ENCODE results near the gene TBC1D32.
"Not testable (repeated sequence)": the region's sequence is repeated elsewhere in the genome, so short reads cannot be mapped to it uniquely, and the experiment has no call there.

Gene TBC1D32

GRCh38 chr6:121263742-121264141 lies 70.5 kb downstream of the TBC1D32 start:
- H3K9me3 ChIP-seq (ENCODE audit: insufficient read depth, low read depth, low read length): peaks cover 27% of the 10 kb centered on the region
- H3K27me3 ChIP-seq (ENCODE audit: insufficient read depth, low read length): no peaks in the 10 kb centered on the region
- no peak overlapping the region for H3K4me3 ChIP-seq (ENCODE audit: low read length)
- no peak overlapping the region for H3K9ac ChIP-seq (ENCODE audit: low read depth, low read length)
- H3K27ac ChIP-seq (ENCODE audit: low read length): no peak overlapping the region
- H3K4me1 ChIP-seq (ENCODE audit: insufficient read depth, low read length): no peaks in the 10 kb centered on the region
- no peaks in the 10 kb centered on the region for H3K36me3 ChIP-seq (ENCODE audit: insufficient read depth, low read depth, low read length)

- H3K36me3 ChIP-seq (ENCODE audit: insufficient read depth, low read depth, low read length): no peaks in the 10 kb centered on the region
- no peak overlapping the region for H3K4me3 ChIP-seq (ENCODE audit: low read length)
- H3K4me1 ChIP-seq (ENCODE audit: insufficient read depth, low read length): no peaks in the 10 kb centered on the region
- no peaks in the 10 kb centered on the region for H3K27me3 ChIP-seq (ENCODE audit: insufficient read depth, low read length)
- H3K27ac ChIP-seq (ENCODE audit: low read length): no peak overlapping the region
- no peak overlapping the region for H3K9ac ChIP-seq (ENCODE audit: low read depth, low read length)
- H3K9me3 ChIP-seq (ENCODE audit: insufficient read depth, low read depth, low read length): peaks cover 12% of the 10 kb centered on the region
Observed at GRCh38 chr6:121260651-121261102, 73.6 kb downstream of the TBC1D32 start.

- no peaks in the 10 kb centered on the region for H3K36me3 ChIP-seq (ENCODE audit: insufficient read depth, low read depth, low read length)
- no peak overlapping the region for H3K4me3 ChIP-seq (ENCODE audit: low read length)
- no peaks in the 10 kb centered on the region for H3K9me3 ChIP-seq (ENCODE audit: insufficient read depth, low read depth, low read length)
Observed at GRCh38 chr6:121247386-121247785, 86.9 kb downstream of the TBC1D32 start.

GRCh38 chr6:121242386-121242785 lies 91.9 kb downstream of the TBC1D32 start:
- Histone ChIP-seq H3K27me3 (ENCODE audit: insufficient read depth, low read length) (no peaks in the 10 kb centered on the region), H3K9me3 (ENCODE audit: insufficient read depth, low read depth, low read length) (no peaks in the 10 kb centered on the region), H3K9ac (ENCODE audit: low read depth, low read length) (no peak overlapping the region), H3K4me1 (ENCODE audit: insufficient read depth, low read length) (no peaks in the 10 kb centered on the region), H3K27ac (ENCODE audit: low read length) (no peak overlapping the region), H3K36me3 (ENCODE audit: insufficient read depth, low read depth, low read length) (no peaks in the 10 kb centered on the region), H3K4me3 (ENCODE audit: low read length) (no peak overlapping the region)

More at GRCh38 chr6:121247386-121247785, 86.9 kb downstream of the TBC1D32 start:
- H3K27ac ChIP-seq (ENCODE audit: low read length): no peak overlapping the region
- H3K4me1 ChIP-seq (ENCODE audit: insufficient read depth, low read length): no peaks in the 10 kb centered on the region
- no peak overlapping the region for H3K9ac ChIP-seq (ENCODE audit: low read depth, low read length)
- no peaks in the 10 kb centered on the region for H3K27me3 ChIP-seq (ENCODE audit: insufficient read depth, low read length)

GRCh38 chr6:121237859-121238258 lies 96.4 kb downstream of the TBC1D32 start:
- H3K27me3 ChIP-seq (ENCODE audit: insufficient read depth, low read length): no peaks in the 10 kb centered on the region
- H3K9me3 ChIP-seq (ENCODE audit: insufficient read depth, low read depth, low read length): no peaks in the 10 kb centered on the region
- no peaks in the 10 kb centered on the region for H3K4me1 ChIP-seq (ENCODE audit: insufficient read depth, low read length)
- no peak overlapping the region for H3K9ac ChIP-seq (ENCODE audit: low read depth, low read length)
- no peaks in the 10 kb centered on the region for H3K36me3 ChIP-seq (ENCODE audit: insufficient read depth, low read depth, low read length)
- no peak overlapping the region for H3K27ac ChIP-seq (ENCODE audit: low read length)
- H3K4me3 ChIP-seq (ENCODE audit: low read length): no peak overlapping the region

GRCh38 chr6:121236984-121237383 lies 97.3 kb downstream of the TBC1D32 start:
- Histone ChIP-seq H3K9ac (ENCODE audit: low read depth, low read length) (no peak overlapping the region), H3K27me3 (ENCODE audit: insufficient read depth, low read length) (no peaks in the 10 kb centered on the region), H3K4me1 (ENCODE audit: insufficient read depth, low read length) (no peaks in the 10 kb centered on the region), H3K36me3 (ENCODE audit: insufficient read depth, low read depth, low read length) (no peaks in the 10 kb centered on the region), H3K9me3 (ENCODE audit: insufficient read depth, low read depth, low read length) (no peaks in the 10 kb centered on the region), H3K27ac (ENCODE audit: low read length) (no peak overlapping the region), H3K4me3 (ENCODE audit: low read length) (no peak overlapping the region)

- Histone ChIP-seq H3K27ac (ENCODE audit: low read length) (no peak overlapping the region), H3K4me1 (ENCODE audit: insufficient read depth, low read length) (no peaks in the 10 kb centered on the region), H3K9ac (ENCODE audit: low read depth, low read length) (no peak overlapping the region), H3K4me3 (ENCODE audit: low read length) (no peak overlapping the region), H3K27me3 (ENCODE audit: insufficient read depth, low read length) (no peaks in the 10 kb centered on the region), H3K36me3 (ENCODE audit: insufficient read depth, low read depth, low read length) (no peaks in the 10 kb centered on the region), H3K9me3 (ENCODE audit: insufficient read depth, low read depth, low read length) (no peaks in the 10 kb centered on the region)
Observed at GRCh38 chr6:121235386-121235785, 98.9 kb downstream of the TBC1D32 start.

- Histone ChIP-seq H3K27me3 (ENCODE audit: insufficient read depth, low read length) (no peaks in the 10 kb centered on the region), H3K9ac (ENCODE audit: low read depth, low read length) (no peak overlapping the region), H3K4me1 (ENCODE audit: insufficient read depth, low read length) (no peaks in the 10 kb centered on the region), H3K27ac (ENCODE audit: low read length) (no peak overlapping the region), H3K36me3 (ENCODE audit: insufficient read depth, low read depth, low read length) (no peaks in the 10 kb centered on the region), H3K9me3 (ENCODE audit: insufficient read depth, low read depth, low read length) (no peaks in the 10 kb centered on the region), H3K4me3 (ENCODE audit: low read length) (no peak overlapping the region)
Observed at GRCh38 chr6:121223930-121224329, 110.3 kb downstream of the TBC1D32 start.

GRCh38 chr6:121223212-121223611 lies 111.1 kb downstream of the TBC1D32 start:
- Histone ChIP-seq H3K36me3 (ENCODE audit: insufficient read depth, low read depth, low read length) (no peaks in the 10 kb centered on the region), H3K9me3 (ENCODE audit: insufficient read depth, low read depth, low read length) (no peaks in the 10 kb centered on the region), H3K27me3 (ENCODE audit: insufficient read depth, low read length) (no peaks in the 10 kb centered on the region), H3K9ac (ENCODE audit: low read depth, low read length) (no peak overlapping the region), H3K4me3 (ENCODE audit: low read length) (no peak overlapping the region), H3K4me1 (ENCODE audit: insufficient read depth, low read length) (no peaks in the 10 kb centered on the region), H3K27ac (ENCODE audit: low read length) (no peak overlapping the region)

GRCh38 chr6:121222656-121223055 lies 111.6 kb downstream of the TBC1D32 start:
- H3K27ac ChIP-seq (ENCODE audit: low read length): no peak overlapping the region
- no peaks in the 10 kb centered on the region for H3K9me3 ChIP-seq (ENCODE audit: insufficient read depth, low read depth, low read length)

GRCh38 chr6:121216928-121217327 lies 117.4 kb downstream of the TBC1D32 start:
- Histone ChIP-seq H3K9me3 (ENCODE audit: insufficient read depth, low read depth, low read length) (no peaks in the 10 kb centered on the region; the same call in 1 of the 2 replicates), H3K4me1 (ENCODE audit: insufficient read depth, low read length) (no peaks in the 10 kb centered on the region), H3K4me3 (ENCODE audit: low read length) (no peak overlapping the region), H3K36me3 (ENCODE audit: insufficient read depth, low read depth, low read length) (no peaks in the 10 kb centered on the region), H3K27me3 (ENCODE audit: insufficient read depth, low read length) (no peaks in the 10 kb centered on the region), H3K9ac (ENCODE audit: low read depth, low read length) (no peak overlapping the region), H3K27ac (ENCODE audit: low read length) (no peak overlapping the region)

More at GRCh38 chr6:121222656-121223055, 111.6 kb downstream of the TBC1D32 start:
- no peak overlapping the region for H3K9ac ChIP-seq (ENCODE audit: low read depth, low read length)
- no peaks in the 10 kb centered on the region for H3K4me1 ChIP-seq (ENCODE audit: insufficient read depth, low read length)
- no peaks in the 10 kb centered on the region for H3K36me3 ChIP-seq (ENCODE audit: insufficient read depth, low read depth, low read length)
- H3K4me3 ChIP-seq (ENCODE audit: low read length): no peak overlapping the region
- H3K27me3 ChIP-seq (ENCODE audit: insufficient read depth, low read length): no peaks in the 10 kb centered on the region

GRCh38 chr6:121213341-121213740 lies 120.9 kb downstream of the TBC1D32 start:
- not testable (repeated sequence) for H3K27ac ChIP-seq (ENCODE audit: low read length); H3K4me1 ChIP-seq (ENCODE audit: insufficient read depth, low read length); H3K27me3 ChIP-seq (ENCODE audit: insufficient read depth, low read length); H3K9me3 ChIP-seq (ENCODE audit: insufficient read depth, low read depth, low read length); H3K9ac ChIP-seq (ENCODE audit: low read depth, low read length); H3K36me3 ChIP-seq (ENCODE audit: insufficient read depth, low read depth, low read length); H3K4me3 ChIP-seq (ENCODE audit: low read length)
